CD14-positive monocyte (primary cell): Measurements from ENCODE around the gene INPP5A. TPM values are rescaled to one million over a fixed set of nuclear protein-coding genes. Genes with fewer than 3 reads are reported as not detected.
A peak's percentile ranks its signal among the peaks of the same experiment; 100 is the strongest.

ENCODE experiments used
- DNase-seq, 3 donors: peaks; one replicate each; pipeline ENCODE4 v3.0.0-alpha.2; 2011 to 2022
- H2AFZ ChIP-seq: 2 replicates; pipeline ENCODE4 v1.6.0; 2012; ENCODE audit warnings: mild to moderate bottlenecking, low read depth, low read length, inconsistent platforms; ENCODE audit not compliant: insufficient read depth, poor library complexity, severe bottlenecking
- H3K27ac ChIP-seq, 2 donors: 1 replicate in 1 of 2; 2 replicates in 1 of 2; pipeline ENCODE4 v1.5.1; 2012 to 2013; ENCODE audit warnings: low read length in 2 of 2, control low read depth in 1 of 2, inconsistent platforms in 1 of 2, low read depth in 1 of 2, mild to moderate bottlenecking in 1 of 2
- H3K27me3 ChIP-seq, 2 donors: one replicate each; pipeline versions ENCODE4 v1.6.0 to v1.6.1; 2011 to 2013; ENCODE audit warnings: low read length in 2 of 2; ENCODE audit not compliant: control insufficient read depth in 2 of 2, insufficient read depth in 2 of 2
- H3K36me3 ChIP-seq, 2 donors: replicated peaks in 1 of 2; 1 replicate in 1 of 2; 2 replicates in 1 of 2; pipeline versions ENCODE4 v1.5.1 to v1.6.1; 2012 to 2013; ENCODE audit warnings: low read length in 2 of 2, control low read depth in 1 of 2, inconsistent platforms in 1 of 2, mild to moderate bottlenecking in 1 of 2; ENCODE audit not compliant: insufficient read depth in 2 of 2, control insufficient read depth in 1 of 2
- H3K4me1 ChIP-seq, 2 donors: 1 replicate in 1 of 2; 2 replicates in 1 of 2; pipeline versions ENCODE4 v1.5.1 to v1.6.1; 2012 to 2013; ENCODE audit warnings: low read length in 2 of 2, control low read depth in 1 of 2, inconsistent platforms in 1 of 2, mild to moderate bottlenecking in 1 of 2, moderate library complexity in 1 of 2; ENCODE audit not compliant: insufficient read depth in 2 of 2, control insufficient read depth in 1 of 2
- H3K4me2 ChIP-seq: replicated peaks from 2 replicates; pipeline ENCODE3; 2012; ENCODE audit warnings: low read length, moderate library complexity, mild to moderate bottlenecking; ENCODE audit not compliant: poor library complexity, severe bottlenecking; ENCODE audit errors: extremely low read depth
- H3K4me3 ChIP-seq, 3 experiments: fragments of 200-600 bp in 1 of 3; sonication (generic) in 1 of 3; replicated peaks in 1 of 3; 1 replicate in 2 of 3; 2 replicates in 1 of 3; pipeline ENCODE4 v1.5.1; 2011 to 2013; ENCODE audit warnings: low read length in 3 of 3, mild to moderate bottlenecking in 3 of 3, control low read depth in 2 of 3, low read depth in 2 of 3, inconsistent platforms in 1 of 3, moderate library complexity in 1 of 3
- H3K79me2 ChIP-seq: 2 replicates; pipeline ENCODE4 v1.6.0; 2012; ENCODE audit warnings: mild to moderate bottlenecking, control low read depth, inconsistent platforms, low read length, moderate library complexity; ENCODE audit not compliant: insufficient read depth
- H3K9ac ChIP-seq: 2 replicates; pipeline ENCODE4 v1.6.0; 2017; ENCODE audit warnings: low read length, mild to moderate bottlenecking; ENCODE audit not compliant: insufficient read depth, poor library complexity, severe bottlenecking
- H3K9me3 ChIP-seq, 2 donors: replicated peaks in 1 of 2; 1 replicate in 1 of 2; 2 replicates in 1 of 2; pipeline versions ENCODE4 v1.5.1 to v1.6.1; 2012 to 2013; ENCODE audit warnings: low read length in 2 of 2, control low read depth in 1 of 2; ENCODE audit not compliant: control insufficient read depth in 1 of 2, insufficient read depth in 1 of 2
- H4K20me1 ChIP-seq: 2 replicates; pipeline ENCODE4 v1.6.0; 2012; ENCODE audit warnings: mild to moderate bottlenecking, low read length, control low read depth, moderate library complexity; ENCODE audit not compliant: insufficient read depth
- H3K27ac Mint-ChIP-seq, 7 donors: one replicate each; pipeline ENCODE4 v1.8.0; 2020; ENCODE audit warnings: mild to moderate bottlenecking in 7 of 7, mixed read lengths in 7 of 7, moderate library complexity in 6 of 7, inconsistent platforms in 2 of 7
- H3K27me3 Mint-ChIP-seq, 3 donors: one replicate each; pipeline ENCODE4 v1.8.0; 2021 to 2022; ENCODE audit warnings: low read depth in 3 of 3, mild to moderate bottlenecking in 3 of 3, mixed read lengths in 3 of 3, moderate library complexity in 3 of 3, inconsistent platforms in 1 of 3
- H3K36me3 Mint-ChIP-seq, 2 donors: one replicate each; pipeline ENCODE4 v1.8.0; 2020; ENCODE audit warnings: mixed read lengths in 2 of 2, inconsistent platforms in 1 of 2, mild to moderate bottlenecking in 1 of 2
- H3K4me1 Mint-ChIP-seq: one replicate; pipeline ENCODE4 v1.8.0; 2020; ENCODE audit warnings: mild to moderate bottlenecking, mixed read lengths
- H3K4me3 Mint-ChIP-seq, 2 donors: one replicate each; pipeline ENCODE4 v1.8.0; 2020; ENCODE audit warnings: mild to moderate bottlenecking in 2 of 2, mixed read lengths in 2 of 2, moderate library complexity in 1 of 2
- H3K9me3 Mint-ChIP-seq, 7 donors: one replicate each; pipeline ENCODE4 v1.8.0; 2020 to 2022; ENCODE audit warnings: mixed read lengths in 7 of 7, mild to moderate bottlenecking in 6 of 7, moderate library complexity in 6 of 7, inconsistent platforms in 2 of 7
- WGBS: methylation state at CpG from one replicate; pipeline ENCODE4 v1.1.5; 2013; ENCODE audit warnings: missing lambda C conversion rate; ENCODE audit not compliant: insufficient coverage; 5-methylcytosine and 5-hydroxymethylcytosine counted together
- intact Hi-C, 2 donors: fragments of 100-400 bp; cut with micrococcal nuclease; formaldehyde crosslinking; loops; one replicate each; pipeline versions ENCODE4 v1.15.0 to v1.15.1; 2023
- polyA plus RNA-seq, 3 donors: library from polyadenylated mRNA; depleted of rRNA in 1 of 3; unstranded in 2 of 3; stranded (reverse) in 1 of 3; fragments of 300-500 nt in 2 of 3; fragments of >200 nt in 1 of 3; fragmentation: Illumina TruSeq in 2 of 3; gene quantifications; 1 replicate in 2 of 3; 2 replicates in 1 of 3; pipeline ENCODE4 v1.2.3, GENCODE V29; 2012 to 2021
- TF ChIP-seq, protein P1 (sequence below): fragments of 200-600 bp; IDR thresholded peaks from one replicate; pipeline ENCODE4 v1.8.0; 2022; ENCODE audit warnings: antibody characterized with exemption, mild to moderate bottlenecking

INPP5A gene
- polyA plus RNA-seq, 3 donors = 0.87 to 17.2 (median 2.9) TPM

GRCh38 chr10:132693676-132694075, 156.1 kb downstream of the INPP5A start:
- Mint-ChIP-seq H3K27me3 (peaks cover 0 to under 1% (median 0%) of the 10 kb centered on the region in 3 donors), H3K36me3 (peaks cover 42 to 57% of the 10 kb centered on the region in 2 donors), H3K4me1 (no peaks in the 10 kb centered on the region), H3K9me3 (peaks cover 24 to 48% (median 37%) of the 10 kb centered on the region in 7 donors), H3K27ac (no peak overlapping the region), H3K4me3 (no peak overlapping the region)
- Histone ChIP-seq H3K4me3 (no peak overlapping the region), H3K9me3 (peaks cover 31 to 34% of the 10 kb centered on the region in 2 donors), H3K4me1 (no peaks in the 10 kb centered on the region), H3K27ac (no peak overlapping the region), H4K20me1 (no peaks in the 10 kb centered on the region), H3K36me3 (peaks cover 34 to 57% of the 10 kb centered on the region in 2 donors), H3K9ac (no peak overlapping the region), H3K4me2 (no peak overlapping the region), H2AFZ (no peak overlapping the region), H3K27me3 (no peaks in the 10 kb centered on the region), H3K79me2 (no peaks in the 10 kb centered on the region)
- TF ChIP-seq, protein P1, sequence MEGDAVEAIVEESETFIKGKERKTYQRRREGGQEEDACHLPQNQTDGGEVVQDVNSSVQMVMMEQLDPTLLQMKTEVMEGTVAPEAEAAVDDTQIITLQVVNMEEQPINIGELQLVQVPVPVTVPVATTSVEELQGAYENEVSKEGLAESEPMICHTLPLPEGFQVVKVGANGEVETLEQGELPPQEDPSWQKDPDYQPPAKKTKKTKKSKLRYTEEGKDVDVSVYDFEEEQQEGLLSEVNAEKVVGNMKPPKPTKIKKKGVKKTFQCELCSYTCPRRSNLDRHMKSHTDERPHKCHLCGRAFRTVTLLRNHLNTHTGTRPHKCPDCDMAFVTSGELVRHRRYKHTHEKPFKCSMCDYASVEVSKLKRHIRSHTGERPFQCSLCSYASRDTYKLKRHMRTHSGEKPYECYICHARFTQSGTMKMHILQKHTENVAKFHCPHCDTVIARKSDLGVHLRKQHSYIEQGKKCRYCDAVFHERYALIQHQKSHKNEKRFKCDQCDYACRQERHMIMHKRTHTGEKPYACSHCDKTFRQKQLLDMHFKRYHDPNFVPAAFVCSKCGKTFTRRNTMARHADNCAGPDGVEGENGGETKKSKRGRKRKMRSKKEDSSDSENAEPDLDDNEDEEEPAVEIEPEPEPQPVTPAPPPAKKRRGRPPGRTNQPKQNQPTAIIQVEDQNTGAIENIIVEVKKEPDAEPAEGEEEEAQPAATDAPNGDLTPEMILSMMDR = no peak
- intact Hi-C loops = no loop called here
- DNase-seq = no peak

DNA sequence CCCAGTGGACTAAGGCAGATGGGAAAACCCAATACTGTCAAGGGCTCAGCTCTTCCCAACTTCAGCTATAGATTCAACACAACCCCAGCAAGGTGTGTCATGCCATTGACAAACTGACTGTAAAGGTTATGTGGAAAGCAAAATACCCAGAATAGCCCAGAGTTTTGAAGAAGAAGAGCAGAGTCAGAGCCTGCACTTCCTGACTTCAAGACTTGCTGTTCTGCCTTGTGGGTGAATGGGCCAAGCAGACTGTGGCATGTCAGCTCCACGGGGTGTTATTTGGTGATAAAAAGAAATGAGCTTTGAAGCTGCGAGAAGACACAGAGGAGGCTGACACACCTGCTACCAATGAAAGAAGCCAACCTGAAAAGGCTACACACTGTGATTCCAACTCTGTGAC, 158.6 kb downstream of the INPP5A start:
- peaks cover 40 to 52% of the 10 kb centered on the region in 2 donors for H3K36me3 ChIP-seq
- no peaks in the 10 kb centered on the region for H3K27me3 Mint-ChIP-seq
- no peak overlapping the region for H3K27ac ChIP-seq
- H3K9me3 Mint-ChIP-seq = peaks cover 15 to 31% (median 21%) of the 10 kb centered on the region in 7 donors
- H3K27ac Mint-ChIP-seq = peak overlapping the region in 1 of 7 donors; percentile 7
- no peak overlapping the region for H2AFZ ChIP-seq
- intact Hi-C loops = no loop called here
- no peaks in the 10 kb centered on the region for H3K4me1 Mint-ChIP-seq
- TF ChIP-seq, protein P1 = no peak
- H3K27me3 ChIP-seq = no peaks in the 10 kb centered on the region
- no peak for DNase-seq
- no peaks in the 10 kb centered on the region for H3K4me1 ChIP-seq
- H3K9me3 ChIP-seq = peaks cover 8 to 11% of the 10 kb centered on the region in 2 donors
- no peak overlapping the region for H3K4me2 ChIP-seq
- no peaks in the 10 kb centered on the region for H4K20me1 ChIP-seq
- no peak overlapping the region for H3K4me3 Mint-ChIP-seq
- H3K36me3 Mint-ChIP-seq = peaks cover 34 to 47% of the 10 kb centered on the region in 2 donors
- no peak overlapping the region for H3K4me3 ChIP-seq
- no peaks in the 10 kb centered on the region for H3K79me2 ChIP-seq
- no peak overlapping the region for H3K9ac ChIP-seq
- WGBS = 100% methylated on average over 1 of the region's 2 CpGs
